ENCODE data around the gene NNMT.

NNMT gene

DNA sequence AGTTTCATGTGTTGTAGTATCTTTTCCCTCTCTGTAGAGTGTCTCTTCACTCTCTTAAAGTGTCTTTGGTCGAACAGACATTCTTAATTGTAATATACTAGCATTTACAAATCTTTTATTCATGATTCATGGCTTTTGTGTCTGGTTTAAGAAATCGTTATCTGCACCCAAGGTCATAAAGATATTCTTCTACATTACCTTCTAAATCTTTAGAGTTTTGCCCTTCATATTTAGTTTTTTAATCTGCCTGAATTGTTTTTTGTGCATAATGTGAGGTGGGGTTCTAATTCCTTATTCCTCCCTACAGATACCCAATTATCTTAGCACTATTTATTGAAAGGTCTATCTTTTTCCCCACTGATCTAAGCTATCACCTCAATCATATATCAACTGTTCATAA is 9.0 kb upstream of the NNMT start:
- Histone ChIP-seq H3K4me3 (ENCODE audit: low read length) (no peak overlapping the region), H4K20me1 (ENCODE audit: insufficient read depth, low read length) (no peaks in the 10 kb centered on the region), H3K27ac (ENCODE audit: low read length) (no peak overlapping the region), H3F3A (ENCODE audit: insufficient read depth, low read length) (no peaks in the 10 kb centered on the region), H3K27me3 (replicated peaks; ENCODE audit: insufficient read depth, low read length) (no peaks in the 10 kb centered on the region), H3K9me3 (replicated peaks; ENCODE audit: insufficient read depth, low read length) (no peaks in the 10 kb centered on the region), H3K36me3 (replicated peaks; ENCODE audit: insufficient read depth, low read length) (no peaks in the 10 kb centered on the region), H2AFZ (ENCODE audit: low read length) (no peak overlapping the region), H3K4me1 (ENCODE audit: low read length) (no peaks in the 10 kb centered on the region), H3K4me2 (ENCODE audit: low read depth, low read length) (no peak overlapping the region), H3K9me2 (replicated peaks; ENCODE audit: insufficient read depth, low read length) (no peaks in the 10 kb centered on the region), H3K9ac (ENCODE audit: low read length) (no peak overlapping the region), H3K79me2 (ENCODE audit: low read length) (no peaks in the 10 kb centered on the region)
- no peak for DNase-seq
- no peak for TF ChIP-seq EZH2 (optimal IDR thresholded peaks at IDR 0.05; ENCODE audit: low read depth, low read length)
- TF ChIP-seq, protein P1, sequence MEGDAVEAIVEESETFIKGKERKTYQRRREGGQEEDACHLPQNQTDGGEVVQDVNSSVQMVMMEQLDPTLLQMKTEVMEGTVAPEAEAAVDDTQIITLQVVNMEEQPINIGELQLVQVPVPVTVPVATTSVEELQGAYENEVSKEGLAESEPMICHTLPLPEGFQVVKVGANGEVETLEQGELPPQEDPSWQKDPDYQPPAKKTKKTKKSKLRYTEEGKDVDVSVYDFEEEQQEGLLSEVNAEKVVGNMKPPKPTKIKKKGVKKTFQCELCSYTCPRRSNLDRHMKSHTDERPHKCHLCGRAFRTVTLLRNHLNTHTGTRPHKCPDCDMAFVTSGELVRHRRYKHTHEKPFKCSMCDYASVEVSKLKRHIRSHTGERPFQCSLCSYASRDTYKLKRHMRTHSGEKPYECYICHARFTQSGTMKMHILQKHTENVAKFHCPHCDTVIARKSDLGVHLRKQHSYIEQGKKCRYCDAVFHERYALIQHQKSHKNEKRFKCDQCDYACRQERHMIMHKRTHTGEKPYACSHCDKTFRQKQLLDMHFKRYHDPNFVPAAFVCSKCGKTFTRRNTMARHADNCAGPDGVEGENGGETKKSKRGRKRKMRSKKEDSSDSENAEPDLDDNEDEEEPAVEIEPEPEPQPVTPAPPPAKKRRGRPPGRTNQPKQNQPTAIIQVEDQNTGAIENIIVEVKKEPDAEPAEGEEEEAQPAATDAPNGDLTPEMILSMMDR (IDR thresholded peaks at IDR 0.05; ENCODE audit: low read length), result no peak
- no peak for TF ChIP-seq EZH2phosphoT487 (IDR thresholded peaks at IDR 0.05; ENCODE audit: low read length)

DNA sequence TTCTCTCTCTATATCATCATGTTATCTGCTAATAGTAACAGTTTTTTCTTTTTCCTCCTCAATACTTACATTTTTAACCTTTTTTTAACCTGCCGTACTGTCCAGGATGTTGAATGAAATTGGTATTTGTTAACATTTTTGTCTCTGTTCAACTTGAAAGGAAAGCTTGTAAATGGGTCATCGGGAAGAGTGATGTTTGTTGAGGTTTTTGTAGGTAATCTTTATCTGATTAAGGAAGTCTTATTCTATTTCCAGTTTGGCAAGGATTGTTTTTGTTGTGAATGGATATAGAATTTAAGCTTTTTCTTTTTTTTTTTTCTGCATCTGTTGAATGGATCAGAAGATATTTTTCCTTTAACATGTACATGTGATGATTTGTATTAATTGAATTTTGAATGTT is 8.1 kb upstream of the NNMT start:
- DNase-seq, result no peak
- Histone ChIP-seq H2AFZ (ENCODE audit: low read length) (no peak overlapping the region), H3K36me3 (replicated peaks; ENCODE audit: insufficient read depth, low read length) (no peaks in the 10 kb centered on the region), H3K9me3 (replicated peaks; ENCODE audit: insufficient read depth, low read length) (no peaks in the 10 kb centered on the region), H3K27me3 (replicated peaks; ENCODE audit: insufficient read depth, low read length) (no peaks in the 10 kb centered on the region), H3K27ac (ENCODE audit: low read length) (no peak overlapping the region), H4K20me1 (ENCODE audit: insufficient read depth, low read length) (no peaks in the 10 kb centered on the region), H3K4me3 (ENCODE audit: low read length) (no peak overlapping the region), H3K9ac (ENCODE audit: low read length) (no peak overlapping the region), H3K4me2 (ENCODE audit: low read depth, low read length) (no peak overlapping the region), H3K9me2 (replicated peaks; ENCODE audit: insufficient read depth, low read length) (no peaks in the 10 kb centered on the region), H3F3A (ENCODE audit: insufficient read depth, low read length) (no peaks in the 10 kb centered on the region), H3K79me2 (ENCODE audit: low read length) (no peaks in the 10 kb centered on the region), H3K4me1 (ENCODE audit: low read length) (no peaks in the 10 kb centered on the region)
- TF ChIP-seq EZH2phosphoT487 (IDR thresholded peaks at IDR 0.05; ENCODE audit: low read length) (no peak), EZH2 (optimal IDR thresholded peaks at IDR 0.05; ENCODE audit: low read depth, low read length) (no peak)
- TF ChIP-seq, protein P1 (IDR thresholded peaks at IDR 0.05; ENCODE audit: low read length), result no peak

DNA sequence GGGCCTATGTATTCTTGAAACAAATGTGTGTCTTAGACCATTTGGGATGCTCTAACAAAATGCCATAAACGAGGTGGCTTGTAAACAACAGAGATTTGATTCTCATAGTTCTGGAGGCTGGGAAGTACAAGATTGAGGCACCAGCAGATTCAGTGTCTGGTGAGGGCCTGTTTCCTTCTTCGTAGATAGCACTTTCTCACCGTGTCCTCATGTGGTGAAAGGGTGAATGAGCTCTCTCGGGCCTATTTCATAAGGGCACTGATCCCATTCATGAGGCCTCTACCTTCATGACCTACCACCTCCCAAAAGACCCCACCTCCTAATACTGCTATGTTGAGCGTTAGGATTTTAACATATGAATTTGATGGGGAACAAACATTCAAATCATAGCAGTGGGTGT is 6.4 kb upstream of the NNMT start:
- no peaks in the 10 kb centered on the region for H3K4me1 ChIP-seq (ENCODE audit: low read length)
- H3K79me2 ChIP-seq (ENCODE audit: low read length), result no peaks in the 10 kb centered on the region
- H3K9me3 ChIP-seq (replicated peaks; ENCODE audit: insufficient read depth, low read length), result no peaks in the 10 kb centered on the region
- no peak overlapping the region for H2AFZ ChIP-seq (ENCODE audit: low read length)
- no peaks in the 10 kb centered on the region for H3K9me2 ChIP-seq (replicated peaks; ENCODE audit: insufficient read depth, low read length)
- no peak overlapping the region for H3K27ac ChIP-seq (ENCODE audit: low read length)
- TF ChIP-seq EZH2phosphoT487 (IDR thresholded peaks at IDR 0.05; ENCODE audit: low read length) (no peak), EZH2 (optimal IDR thresholded peaks at IDR 0.05; ENCODE audit: low read depth, low read length) (no peak)
- TF ChIP-seq, protein P1 (IDR thresholded peaks at IDR 0.05; ENCODE audit: low read length), result no peak
- no peak overlapping the region for H3K4me2 ChIP-seq (ENCODE audit: low read depth, low read length)
- no peaks in the 10 kb centered on the region for H4K20me1 ChIP-seq (ENCODE audit: insufficient read depth, low read length)
- H3F3A ChIP-seq (ENCODE audit: insufficient read depth, low read length), result no peaks in the 10 kb centered on the region
- DNase-seq, result no peak
- no peaks in the 10 kb centered on the region for H3K36me3 ChIP-seq (replicated peaks; ENCODE audit: insufficient read depth, low read length)
- no peak overlapping the region for H3K9ac ChIP-seq (ENCODE audit: low read length)
- H3K4me3 ChIP-seq (ENCODE audit: low read length), result no peak overlapping the region
- no peaks in the 10 kb centered on the region for H3K27me3 ChIP-seq (replicated peaks; ENCODE audit: insufficient read depth, low read length)
